HG03378 (cell line): ENCODE data around the gene SNRPE.

Experiments used
- ATAC-seq: cut with Tn5 transposase; IDR thresholded peaks from one replicate; pipeline ENCODE4 v1.9.1; 2021; ENCODE audit warnings: mild to moderate bottlenecking, moderate library complexity; ENCODE audit not compliant: unreplicated experiment

Gene SNRPE

DNA sequence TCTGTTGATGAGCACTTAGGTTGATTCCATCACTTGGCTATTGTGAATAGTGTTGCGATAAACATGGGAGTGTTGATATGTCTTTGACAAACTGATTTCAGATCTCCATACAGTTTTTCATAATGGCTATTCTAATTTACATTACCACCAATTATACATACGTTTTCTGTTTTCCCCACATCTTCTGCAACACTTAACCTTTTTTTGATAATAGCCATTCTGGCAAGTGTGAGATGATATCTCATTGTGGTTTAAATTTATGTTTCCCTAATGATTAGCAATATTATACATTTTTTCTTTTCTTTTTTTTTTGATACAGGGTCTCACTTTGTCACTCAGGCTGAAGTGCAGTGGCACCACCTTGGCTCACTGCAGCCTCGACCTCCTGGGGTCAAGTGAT, 17.0 kb downstream of the SNRPE start:
- ATAC-seq, result no peak

DNA sequence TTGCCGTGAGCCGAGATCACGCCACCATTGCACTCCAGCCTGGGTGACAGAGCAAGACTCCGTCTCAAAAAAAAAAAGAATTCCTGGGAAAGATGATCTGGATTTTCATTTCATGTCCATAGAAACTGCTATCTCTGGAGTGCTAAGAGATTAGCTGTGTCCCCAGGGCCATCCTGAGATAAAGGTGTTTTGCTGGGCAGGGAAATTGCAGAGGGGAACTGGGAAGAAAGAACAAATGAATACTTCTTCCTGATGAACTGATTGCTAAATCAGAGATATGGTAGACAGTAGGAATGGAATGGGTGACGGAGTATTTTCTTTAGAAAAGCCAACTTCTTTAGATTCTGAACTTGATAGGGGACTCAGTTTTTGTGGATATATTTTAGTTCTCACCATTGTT, 19.2 kb downstream of the SNRPE start:
- ATAC-seq, result no peak

DNA sequence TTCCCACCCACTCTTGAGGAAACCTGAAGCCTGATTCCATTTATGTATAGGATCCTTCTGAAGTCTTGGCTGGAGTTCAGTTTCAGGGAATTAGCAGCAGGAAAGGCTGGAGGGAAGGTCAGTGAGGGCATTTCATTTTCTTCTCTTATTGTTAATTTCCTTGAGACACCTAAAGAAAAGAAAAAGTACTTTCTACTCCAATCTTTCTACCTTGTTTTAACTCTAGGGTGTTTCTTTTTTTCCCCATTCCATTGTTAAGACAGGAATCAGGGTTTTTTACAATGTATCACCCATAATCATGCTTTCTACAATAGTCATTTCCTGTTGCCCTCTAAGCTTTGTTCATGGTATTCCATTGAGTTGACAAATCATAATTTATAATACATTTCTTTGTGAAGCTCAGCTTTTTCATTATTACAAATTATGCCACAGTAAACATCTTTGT, 27.4 kb downstream of the SNRPE start:
- ATAC-seq, result no peak

DNA sequence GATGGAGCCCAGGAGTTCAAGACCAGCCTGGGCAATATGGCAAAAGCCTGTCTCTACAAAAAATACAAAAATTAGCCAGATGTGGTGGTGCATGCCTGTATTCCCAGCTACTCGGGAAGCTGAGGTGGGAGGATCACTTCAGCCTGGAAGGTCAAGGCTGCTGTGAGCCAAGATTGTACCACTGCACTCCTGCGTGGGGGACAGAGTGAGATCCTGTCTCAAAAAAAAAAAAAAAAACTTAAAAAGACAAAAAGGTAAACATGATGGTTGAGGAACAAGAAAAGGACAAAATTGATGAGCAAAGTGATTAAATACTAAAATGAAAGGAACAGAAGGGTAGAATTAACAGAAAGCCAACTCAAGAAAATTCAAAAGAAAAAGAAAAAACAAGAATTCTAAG, 30.6 kb downstream of the SNRPE start:
- ATAC-seq, result no peak

DNA sequence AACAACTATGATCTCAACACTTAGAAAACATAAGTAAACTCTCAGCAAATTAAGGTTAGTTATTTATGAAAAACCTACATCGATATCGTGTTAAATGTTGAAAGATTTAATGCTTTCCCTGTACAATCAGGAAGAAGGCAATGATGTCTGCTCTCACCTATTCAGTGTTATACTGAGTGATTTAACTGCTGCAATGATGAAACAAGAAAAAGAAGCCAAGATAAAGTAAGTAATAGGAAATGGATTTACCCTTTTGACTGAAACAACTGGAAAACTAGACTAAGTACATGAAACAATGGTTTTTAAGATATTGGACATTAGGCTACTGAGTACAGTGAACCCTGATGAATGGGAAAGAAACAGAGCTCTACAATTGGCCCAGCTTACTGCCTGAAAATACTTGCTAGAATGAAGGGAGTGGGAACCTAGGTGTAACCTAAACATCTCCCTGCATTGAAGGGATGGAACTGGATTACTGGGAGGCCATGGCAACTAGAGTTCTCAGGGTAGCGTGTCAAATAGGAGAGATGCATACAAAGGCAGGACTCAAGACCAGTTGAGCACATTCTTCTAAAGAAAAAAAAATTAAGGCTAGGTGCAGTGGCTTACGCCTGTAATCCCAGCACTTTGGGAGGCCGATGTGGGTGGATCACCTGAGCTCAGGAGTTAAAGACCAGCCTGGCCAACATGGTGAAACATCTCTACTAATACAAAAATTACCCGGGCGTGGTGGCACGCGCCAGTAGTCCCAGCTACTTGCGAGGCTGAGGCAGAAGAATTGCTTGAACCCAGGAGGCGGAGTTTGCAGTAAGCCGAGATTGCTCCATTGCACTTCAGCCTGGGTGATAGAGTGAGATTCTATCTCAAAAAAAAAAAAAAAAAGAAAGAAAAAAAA, 37.3 kb downstream of the SNRPE start:
- no peak for ATAC-seq

DNA sequence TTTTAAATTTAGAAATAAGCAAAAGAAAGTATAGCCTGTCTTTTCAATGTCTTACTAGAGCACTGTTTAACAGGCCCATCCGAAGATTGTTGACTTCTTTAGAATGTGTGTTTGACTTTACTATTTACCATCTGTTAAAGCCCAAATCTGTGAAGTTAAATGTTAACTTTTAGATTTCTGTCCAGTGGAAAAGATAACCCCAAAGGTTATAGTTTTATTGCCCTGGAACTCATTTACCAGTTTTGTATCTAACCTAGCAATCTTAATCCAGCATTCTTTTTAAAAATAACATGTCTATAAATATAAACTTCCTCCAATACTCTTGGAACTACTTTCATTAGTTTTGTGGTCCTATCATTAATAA, 37.9 kb downstream of the SNRPE start:
- no peak for ATAC-seq

DNA sequence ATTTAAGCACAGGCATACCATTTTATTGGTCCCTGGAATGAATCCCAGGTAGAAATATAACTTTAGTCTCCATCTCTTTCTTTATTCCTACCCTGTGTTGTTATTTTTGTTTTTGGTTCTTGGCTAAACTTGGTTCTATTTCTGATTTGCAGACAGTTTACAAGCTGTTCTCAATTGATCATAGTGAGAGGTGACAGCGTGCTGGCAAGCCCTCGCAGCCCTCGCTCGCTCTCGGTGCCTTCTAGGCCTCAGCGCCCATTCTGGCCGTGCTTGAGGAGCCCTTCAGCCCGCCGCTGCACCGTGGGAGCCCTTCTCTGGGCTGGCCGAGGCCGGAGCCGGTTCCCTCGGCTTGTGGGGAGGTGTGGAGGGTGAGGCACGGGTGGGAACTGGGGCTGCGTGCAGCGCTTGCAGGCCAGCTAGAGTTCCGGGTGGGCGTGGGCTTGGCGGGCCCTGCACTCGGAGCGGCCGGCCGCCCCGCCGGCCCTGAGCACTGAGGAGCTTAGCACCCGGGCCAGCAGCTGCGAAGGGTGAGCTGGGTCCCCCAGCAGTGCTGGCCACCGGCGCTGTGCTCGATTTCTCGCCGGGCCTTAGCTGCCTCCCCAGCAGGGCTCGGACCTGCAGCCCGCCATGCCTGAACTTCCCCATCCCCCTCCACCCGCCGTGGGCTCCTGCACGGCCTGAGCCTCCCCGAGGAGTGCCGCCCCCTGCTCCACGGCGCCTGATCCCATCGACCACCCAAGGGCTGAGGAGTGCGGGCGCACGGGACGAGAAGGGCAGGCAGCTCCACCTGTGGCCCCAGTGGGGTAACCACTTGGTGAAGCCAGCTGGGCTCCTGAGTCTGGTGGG, 38.7 kb downstream of the SNRPE start:
- ATAC-seq, result no peak

DNA sequence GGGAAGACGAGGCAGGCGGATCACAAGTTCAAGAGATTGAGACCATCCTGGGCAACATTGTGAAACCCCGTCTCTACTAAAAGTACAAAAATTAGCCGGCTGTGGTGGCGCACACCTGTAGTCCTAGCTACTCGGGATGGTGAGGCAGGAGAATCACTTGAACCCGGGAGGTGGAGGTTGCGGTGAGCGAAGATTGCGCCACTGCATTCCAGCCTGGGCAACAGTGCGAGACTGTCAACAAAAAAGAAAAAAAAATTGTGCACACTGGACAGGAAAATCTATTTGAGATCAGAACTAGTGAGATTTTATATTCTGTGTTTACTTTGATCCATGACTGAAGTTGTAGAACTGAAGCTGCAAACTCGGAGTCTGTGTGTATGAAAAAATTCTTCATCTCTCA, 40.2 kb downstream of the SNRPE start:
- ATAC-seq, result no peak

DNA sequence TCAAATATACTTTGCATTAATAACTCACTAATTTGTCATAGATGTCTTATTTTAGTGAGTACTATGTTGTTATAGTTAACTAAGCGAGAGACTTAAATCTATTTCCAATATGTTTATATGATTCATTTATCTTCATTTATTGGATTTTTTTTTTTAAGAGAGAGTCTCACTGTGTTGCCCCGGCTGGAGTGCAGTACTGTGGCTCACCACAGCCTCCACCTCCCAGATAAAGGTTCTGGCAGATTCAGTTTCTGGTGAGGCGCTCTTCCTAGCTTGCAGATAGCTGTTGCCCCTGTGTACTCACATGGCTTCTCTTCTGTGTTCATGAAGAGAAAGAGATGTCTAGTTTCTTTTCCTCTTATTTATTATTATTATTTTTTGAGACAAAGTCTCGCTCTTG, 43.9 kb downstream of the SNRPE start:
- ATAC-seq, result no peak

DNA sequence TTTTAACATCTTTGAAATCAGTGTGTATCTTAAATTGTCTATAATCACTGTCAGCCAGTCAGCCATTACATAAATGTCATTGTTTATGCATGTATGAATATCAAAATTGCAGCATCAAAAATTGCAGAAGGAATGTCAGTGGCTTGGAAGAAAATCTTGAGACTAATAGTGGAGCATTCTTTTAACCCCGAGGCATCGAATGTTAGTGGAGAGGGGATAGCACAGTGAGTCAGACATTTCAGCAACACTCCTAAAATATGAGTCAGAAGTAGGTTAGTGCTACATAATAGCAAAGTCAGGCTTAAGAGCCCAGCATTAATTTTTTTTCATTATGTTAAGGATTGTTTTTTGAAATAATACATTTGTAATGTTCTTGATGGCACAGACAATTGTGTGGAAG, 45.5 kb downstream of the SNRPE start:
- ATAC-seq, result no peak

DNA sequence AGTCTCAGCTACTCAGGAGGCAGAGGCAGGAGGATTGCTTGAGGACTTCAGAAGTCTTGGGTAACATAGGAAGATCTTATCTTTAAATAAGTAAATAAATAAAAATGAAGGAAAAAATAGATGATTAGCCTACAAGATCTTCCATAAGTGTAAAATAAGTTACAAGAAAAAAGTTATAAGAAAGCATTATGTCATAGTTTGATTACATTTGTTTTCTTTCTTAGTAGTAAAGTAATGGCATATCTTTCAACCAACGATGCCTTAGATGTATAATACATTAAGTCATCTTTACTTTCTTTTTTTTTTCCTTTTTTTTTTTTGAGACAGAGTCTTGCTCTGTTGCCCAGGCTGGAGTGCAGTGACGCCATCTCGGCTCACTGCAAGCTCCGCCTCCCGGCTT, 46.5 kb downstream of the SNRPE start:
- no peak for ATAC-seq

DNA sequence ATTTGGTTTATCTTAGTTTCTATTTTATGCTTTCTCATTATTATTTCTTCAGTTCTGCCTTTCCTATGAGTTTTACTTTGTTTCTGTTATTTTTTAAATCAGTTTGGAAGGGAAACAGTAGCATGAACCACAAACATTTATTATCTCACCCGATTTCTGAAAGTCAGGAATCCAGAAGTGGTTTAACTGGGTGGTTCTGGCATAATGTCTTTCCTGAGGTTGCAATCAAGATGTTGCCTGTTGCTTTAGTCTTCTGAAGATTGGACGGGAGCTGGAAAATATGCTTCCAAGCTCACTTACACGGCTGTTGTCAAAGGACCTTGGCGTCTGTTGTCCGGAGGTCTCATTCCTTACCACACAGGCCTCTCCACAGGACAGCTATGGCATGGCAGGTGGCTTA, 50.4 kb downstream of the SNRPE start:
- ATAC-seq, result no peak

DNA sequence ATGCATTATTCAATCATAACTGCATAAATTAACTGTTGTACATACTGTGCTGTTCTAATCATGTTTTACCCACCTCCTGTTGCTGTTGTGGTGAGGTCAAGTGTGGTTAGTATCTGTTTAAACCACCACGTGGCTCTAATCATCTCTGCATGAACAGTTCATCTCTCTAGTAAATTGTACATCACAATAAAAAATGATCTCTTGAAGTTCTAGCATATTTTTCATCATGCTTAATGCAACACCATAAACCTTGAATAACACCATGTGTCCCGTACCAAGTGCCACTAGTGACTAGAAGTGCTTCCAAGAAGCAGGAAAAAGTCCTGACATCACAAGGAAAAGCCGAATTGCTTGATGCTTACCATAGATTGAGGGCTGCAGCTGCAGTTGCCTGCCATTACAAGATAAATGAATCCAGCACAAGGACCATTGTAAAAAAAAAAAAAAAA, 51.7 kb downstream of the SNRPE start:
- ATAC-seq, result no peak

DNA sequence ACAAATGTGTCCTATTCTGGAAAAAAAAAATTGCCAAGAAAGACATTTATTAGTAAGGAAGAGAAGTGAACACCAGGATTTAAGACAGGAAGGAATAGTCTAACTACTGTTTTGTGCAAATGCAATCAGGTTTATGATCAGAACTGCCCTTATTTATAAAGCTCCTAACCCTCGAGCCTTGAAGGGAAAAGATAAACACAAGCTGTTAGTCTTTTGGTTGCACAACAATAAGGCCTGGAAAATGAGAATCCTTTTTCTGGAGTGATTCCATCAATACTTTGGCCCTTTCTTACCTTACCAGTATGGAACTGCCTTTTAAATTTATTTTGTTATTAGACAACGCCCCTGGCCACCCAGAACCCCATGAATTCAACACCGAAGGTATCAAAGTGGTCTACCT, 52.9 kb downstream of the SNRPE start:
- no peak for ATAC-seq

DNA sequence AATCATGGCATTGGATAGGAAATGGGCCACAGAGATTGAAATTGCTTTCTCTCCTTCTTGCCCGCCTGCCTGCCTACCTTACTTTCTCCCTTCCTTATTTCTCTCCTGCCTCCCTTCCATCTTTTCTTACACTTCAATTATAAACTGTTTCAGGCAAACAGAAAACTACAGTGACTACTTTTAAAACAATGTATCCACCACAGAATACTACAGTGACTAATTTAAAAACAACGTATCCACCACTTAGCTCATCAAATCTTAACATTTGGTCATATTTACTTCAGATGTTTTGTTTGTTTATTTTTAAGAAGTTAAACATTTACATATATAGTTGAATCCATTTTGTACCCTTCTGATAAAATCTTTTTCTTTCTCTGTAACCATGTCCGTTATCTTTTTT, 54.4 kb downstream of the SNRPE start:
- no peak for ATAC-seq

DNA sequence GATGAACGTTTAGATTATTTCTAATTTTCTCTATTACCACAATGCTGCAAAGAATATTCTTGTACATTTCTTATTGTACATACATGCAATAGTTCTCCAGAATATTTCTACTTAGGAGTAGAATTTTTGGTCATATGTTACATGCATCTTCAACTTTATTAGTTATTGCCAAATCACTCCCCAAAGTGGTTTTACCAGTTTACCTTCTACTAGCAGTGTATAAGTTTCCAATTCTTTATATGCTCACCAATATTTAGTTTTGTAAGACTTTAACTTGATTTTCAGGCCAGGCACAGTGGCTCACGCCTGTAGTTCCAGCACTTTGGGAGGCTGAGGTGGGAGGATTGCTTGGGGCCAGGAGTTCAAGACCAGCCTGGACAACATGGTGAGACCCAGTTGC, 55.4 kb downstream of the SNRPE start:
- ATAC-seq, result no peak
